Measurements from ENCODE around the gene ABCC8.
"Not testable (repeated sequence)": the region's sequence is repeated elsewhere in the genome, so short reads cannot be mapped to it uniquely, and the experiment has no call there.

Gene ABCC8

GRCh38 chr11:17428261-17428660, 48.4 kb downstream of the ABCC8 start:
- DNase-seq (ENCODE audit: low spot score), result no peak

GRCh38 chr11:17426233-17426632, 50.4 kb downstream of the ABCC8 start:
- not testable (repeated sequence) for DNase-seq (ENCODE audit: low spot score)

- DNase-seq (ENCODE audit: low spot score), result no peak
Measured at GRCh38 chr11:17423533-17424310, 52.9 kb downstream of the ABCC8 start.

- DNase-seq (ENCODE audit: low spot score), result no peak
Measured at GRCh38 chr11:17421781-17422180, 54.9 kb downstream of the ABCC8 start.

- DNase-seq (ENCODE audit: low spot score), result no peak
Measured at GRCh38 chr11:17418444-17419081, 58.1 kb downstream of the ABCC8 start.

- no peak for DNase-seq (ENCODE audit: low spot score)
Measured at GRCh38 chr11:17416492-17416891, 60.2 kb downstream of the ABCC8 start.

GRCh38 chr11:17415523-17416104, 61.0 kb downstream of the ABCC8 start:
- no peak for DNase-seq (ENCODE audit: low spot score)

- DNase-seq (ENCODE audit: low spot score), result no peak
Measured at GRCh38 chr11:17414992-17415391, 61.7 kb downstream of the ABCC8 start.

- DNase-seq (ENCODE audit: low spot score), result no peak
Measured at GRCh38 chr11:17414317-17414737, 62.3 kb downstream of the ABCC8 start.

GRCh38 chr11:17413414-17414316, 63.0 kb downstream of the ABCC8 start:
- no peak for DNase-seq (ENCODE audit: low spot score)

GRCh38 chr11:17412488-17413180, 64.0 kb downstream of the ABCC8 start:
- peak; percentile 36 for DNase-seq (ENCODE audit: low spot score)

- DNase-seq (ENCODE audit: low spot score), result no peak
Measured at GRCh38 chr11:17411418-17411817, 65.2 kb downstream of the ABCC8 start.

GRCh38 chr11:17410606-17411379, 65.9 kb downstream of the ABCC8 start:
- no peak for DNase-seq (ENCODE audit: low spot score)

GRCh38 chr11:17408641-17409040, 68.0 kb downstream of the ABCC8 start:
- no peak for DNase-seq (ENCODE audit: low spot score)

- no peak for DNase-seq (ENCODE audit: low spot score)
Measured at GRCh38 chr11:17408026-17408425, 68.6 kb downstream of the ABCC8 start.

GRCh38 chr11:17407575-17407974, 69.1 kb downstream of the ABCC8 start:
- DNase-seq (ENCODE audit: low spot score), result no peak

GRCh38 chr11:17406818-17407149, 69.9 kb downstream of the ABCC8 start:
- no peak for DNase-seq (ENCODE audit: low spot score)

- no peak for DNase-seq (ENCODE audit: low spot score)
Measured at GRCh38 chr11:17406082-17406817, 70.4 kb downstream of the ABCC8 start.

GRCh38 chr11:17405232-17406005, 71.2 kb downstream of the ABCC8 start:
- peak; percentile 67 for DNase-seq (ENCODE audit: low spot score)

All from pons (tissue), 1 donor.